GM10266 (cell line): ENCODE measurements around the gene TEX12.
"Not testable (repeated sequence)": the region's sequence is repeated elsewhere in the genome, so short reads cannot be mapped to it uniquely, and the experiment has no call there.

ENCODE experiments used
- DNase-seq: peaks from one replicate; pipeline ENCODE4 v3.0.0; 2012; ENCODE audit errors: extremely low spot score
- TF ChIP-seq, protein P1 (sequence below): IDR thresholded peaks from 2 replicates; pipeline ENCODE4 v1.5.1; 2012; ENCODE audit warnings: mild to moderate bottlenecking, low read depth; ENCODE audit not compliant: control insufficient read depth, insufficient read depth; ENCODE audit errors: missing control alignments

The TEX12 gene

DNA sequence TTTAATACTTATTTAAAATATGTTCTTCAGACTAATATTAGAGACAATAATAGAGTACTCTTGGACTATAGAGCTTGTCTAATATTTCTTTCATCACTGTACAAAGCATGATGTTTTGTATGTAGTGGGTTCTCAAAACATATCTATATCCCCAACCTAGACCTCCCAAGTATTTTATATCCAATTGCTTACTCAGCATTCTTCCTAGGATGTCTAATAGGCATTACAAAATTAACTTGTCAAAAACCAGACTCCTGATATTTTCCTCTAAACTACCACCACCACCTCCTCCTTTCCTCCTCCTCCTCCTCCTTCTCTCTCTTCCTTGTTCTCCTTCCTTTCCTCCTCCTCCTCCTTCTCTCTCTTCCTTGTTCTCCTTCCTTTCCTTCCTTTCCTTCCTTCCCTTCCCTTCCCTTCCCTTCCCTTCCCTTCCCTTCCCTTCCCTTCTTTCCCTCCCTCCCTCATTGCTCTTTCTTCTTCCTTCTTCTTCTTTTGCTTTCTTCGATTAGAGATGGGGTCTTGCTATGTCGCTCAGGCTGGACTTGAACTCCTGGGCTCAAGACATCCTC lies 29.4 kb downstream of the TEX12 start:
- no peak for DNase-seq
- TF ChIP-seq, protein P1, sequence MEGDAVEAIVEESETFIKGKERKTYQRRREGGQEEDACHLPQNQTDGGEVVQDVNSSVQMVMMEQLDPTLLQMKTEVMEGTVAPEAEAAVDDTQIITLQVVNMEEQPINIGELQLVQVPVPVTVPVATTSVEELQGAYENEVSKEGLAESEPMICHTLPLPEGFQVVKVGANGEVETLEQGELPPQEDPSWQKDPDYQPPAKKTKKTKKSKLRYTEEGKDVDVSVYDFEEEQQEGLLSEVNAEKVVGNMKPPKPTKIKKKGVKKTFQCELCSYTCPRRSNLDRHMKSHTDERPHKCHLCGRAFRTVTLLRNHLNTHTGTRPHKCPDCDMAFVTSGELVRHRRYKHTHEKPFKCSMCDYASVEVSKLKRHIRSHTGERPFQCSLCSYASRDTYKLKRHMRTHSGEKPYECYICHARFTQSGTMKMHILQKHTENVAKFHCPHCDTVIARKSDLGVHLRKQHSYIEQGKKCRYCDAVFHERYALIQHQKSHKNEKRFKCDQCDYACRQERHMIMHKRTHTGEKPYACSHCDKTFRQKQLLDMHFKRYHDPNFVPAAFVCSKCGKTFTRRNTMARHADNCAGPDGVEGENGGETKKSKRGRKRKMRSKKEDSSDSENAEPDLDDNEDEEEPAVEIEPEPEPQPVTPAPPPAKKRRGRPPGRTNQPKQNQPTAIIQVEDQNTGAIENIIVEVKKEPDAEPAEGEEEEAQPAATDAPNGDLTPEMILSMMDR = no peak

GRCh38 chr11:112199101-112199500 lies 31.9 kb downstream of the TEX12 start:
- not testable (repeated sequence) for DNase-seq

GRCh38 chr11:112200252-112200651 lies 33.1 kb downstream of the TEX12 start:
- DNase-seq = no peak
- TF ChIP-seq, protein P1 = no peak

DNA sequence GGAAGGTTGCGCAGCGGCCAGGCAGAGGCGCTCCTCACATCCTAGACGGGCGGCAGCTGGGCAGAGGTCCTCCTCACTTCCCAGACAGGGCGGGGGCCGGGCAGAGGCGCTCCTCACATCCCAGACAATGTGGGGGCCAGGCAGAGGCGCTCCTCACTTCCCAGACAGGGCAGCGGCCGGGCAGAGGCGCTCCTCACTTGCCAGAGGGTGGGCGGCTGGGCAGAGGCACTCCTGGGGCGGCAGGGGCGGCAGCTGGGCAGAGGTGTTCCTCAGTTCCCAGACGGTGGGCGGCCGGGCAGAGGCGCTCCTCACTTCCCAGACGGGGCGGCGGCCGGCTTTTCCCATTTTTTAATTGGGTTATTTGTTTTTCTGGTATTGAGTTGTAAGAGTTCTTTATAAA lies 38.9 kb downstream of the TEX12 start:
- DNase-seq = no peak
- TF ChIP-seq, protein P1 = no peak

GRCh38 chr11:112210890-112211289 lies 43.7 kb downstream of the TEX12 start:
- DNase-seq = no peak
- TF ChIP-seq, protein P1 = no peak

- DNase-seq = no peak
- TF ChIP-seq, protein P1 = no peak
Observed at GRCh38 chr11:112211536-112211935, 44.4 kb downstream of the TEX12 start.

GRCh38 chr11:112212290-112212689 lies 45.1 kb downstream of the TEX12 start:
- DNase-seq = no peak

More at GRCh38 chr11:112212290-112212689, 45.1 kb downstream of the TEX12 start:
- TF ChIP-seq, protein P1 = no peak
